Measurements from ENCODE around the gene TPST2.
A peak's percentile ranks its signal among the peaks of the same experiment; 100 is the strongest.

TPST2 gene

DNA sequence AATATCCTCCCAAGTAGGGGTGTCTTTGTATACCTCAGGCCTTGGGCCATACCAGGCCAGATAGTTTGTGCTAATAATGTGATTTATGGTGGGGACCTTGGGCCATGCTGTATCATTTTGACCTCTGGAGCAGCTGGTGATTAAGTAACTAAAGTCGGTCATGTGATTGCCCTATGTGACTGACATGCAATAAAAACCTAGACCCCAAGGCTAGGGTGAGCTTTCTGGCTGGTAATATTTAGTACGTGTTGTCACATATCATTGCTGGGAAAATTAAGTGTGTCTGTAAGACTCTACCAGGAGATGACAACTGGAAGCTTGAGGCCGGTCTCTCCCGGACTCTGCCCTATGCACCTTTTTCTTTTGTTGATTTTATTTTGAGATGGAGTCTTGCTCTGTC lies 65.1 kb downstream of the TPST2 start:
- Mint-ChIP-seq H3K4me1 (no peaks in the 10 kb centered on the region), H3K9me3 (no peaks in the 10 kb centered on the region), H3K27ac (no peak overlapping the region), H3K27me3 (ENCODE audit: low read depth, poor library complexity) (no peaks in the 10 kb centered on the region), H3K4me3 (no peak overlapping the region), H3K36me3 (ENCODE audit: low read depth) (no peaks in the 10 kb centered on the region)
- no peak for DNase-seq
- TF ChIP-seq, protein P1, sequence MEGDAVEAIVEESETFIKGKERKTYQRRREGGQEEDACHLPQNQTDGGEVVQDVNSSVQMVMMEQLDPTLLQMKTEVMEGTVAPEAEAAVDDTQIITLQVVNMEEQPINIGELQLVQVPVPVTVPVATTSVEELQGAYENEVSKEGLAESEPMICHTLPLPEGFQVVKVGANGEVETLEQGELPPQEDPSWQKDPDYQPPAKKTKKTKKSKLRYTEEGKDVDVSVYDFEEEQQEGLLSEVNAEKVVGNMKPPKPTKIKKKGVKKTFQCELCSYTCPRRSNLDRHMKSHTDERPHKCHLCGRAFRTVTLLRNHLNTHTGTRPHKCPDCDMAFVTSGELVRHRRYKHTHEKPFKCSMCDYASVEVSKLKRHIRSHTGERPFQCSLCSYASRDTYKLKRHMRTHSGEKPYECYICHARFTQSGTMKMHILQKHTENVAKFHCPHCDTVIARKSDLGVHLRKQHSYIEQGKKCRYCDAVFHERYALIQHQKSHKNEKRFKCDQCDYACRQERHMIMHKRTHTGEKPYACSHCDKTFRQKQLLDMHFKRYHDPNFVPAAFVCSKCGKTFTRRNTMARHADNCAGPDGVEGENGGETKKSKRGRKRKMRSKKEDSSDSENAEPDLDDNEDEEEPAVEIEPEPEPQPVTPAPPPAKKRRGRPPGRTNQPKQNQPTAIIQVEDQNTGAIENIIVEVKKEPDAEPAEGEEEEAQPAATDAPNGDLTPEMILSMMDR (IDR thresholded peaks at IDR 0.05), result no peak

DNA sequence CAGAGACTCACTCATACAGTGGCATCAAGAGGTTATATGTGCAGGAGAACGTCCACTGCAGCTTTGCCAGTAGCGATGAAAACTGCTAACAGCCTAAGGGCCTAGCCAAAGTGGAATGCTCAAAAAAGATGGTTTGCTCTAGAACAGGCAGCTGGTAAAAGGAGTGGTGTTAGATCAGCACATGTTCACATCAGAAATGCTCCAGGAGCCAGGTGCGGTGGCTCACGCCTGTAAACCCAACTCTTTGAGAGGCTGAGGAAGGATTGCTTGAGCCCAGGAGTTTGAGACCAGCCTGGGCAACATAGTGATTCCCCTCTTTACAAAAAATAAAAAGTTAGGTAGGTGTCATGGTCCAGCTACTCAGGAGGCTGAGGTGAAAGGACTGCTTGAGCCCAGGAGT lies 67.3 kb downstream of the TPST2 start:
- TF ChIP-seq, protein P1 (IDR thresholded peaks at IDR 0.05), result no peak

DNA sequence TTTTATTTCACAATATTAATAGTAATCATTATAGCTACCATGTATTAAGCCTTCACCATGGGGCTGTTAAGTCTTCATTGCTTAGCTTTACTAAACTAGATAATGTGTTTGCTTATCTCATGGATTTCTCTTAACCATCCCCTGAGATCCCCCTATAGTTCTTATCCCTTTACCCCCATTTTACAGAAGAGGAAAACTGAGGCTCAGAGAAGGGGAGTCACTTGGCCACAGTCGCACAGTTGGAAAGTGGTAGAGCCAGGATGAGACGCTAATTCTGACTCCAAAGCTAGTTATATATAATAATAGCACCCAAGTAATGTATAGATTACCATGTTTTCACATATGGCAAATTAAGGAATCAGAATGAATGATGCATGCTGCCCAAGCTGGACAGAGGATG lies 67.9 kb downstream of the TPST2 start:
- no peak overlapping the region for H3K4me3 Mint-ChIP-seq
- no peaks in the 10 kb centered on the region for H3K36me3 Mint-ChIP-seq (ENCODE audit: low read depth)
- H3K9me3 Mint-ChIP-seq, result no peaks in the 10 kb centered on the region
- TF ChIP-seq, protein P1 (IDR thresholded peaks at IDR 0.05), result no peak
- no peaks in the 10 kb centered on the region for H3K4me1 Mint-ChIP-seq
- no peak overlapping the region for H3K27ac Mint-ChIP-seq
- DNase-seq, result no peak
- no peaks in the 10 kb centered on the region for H3K27me3 Mint-ChIP-seq (ENCODE audit: low read depth, poor library complexity)

More for the DNA sequence above, 67.3 kb downstream of the TPST2 start:
- DNase-seq, result no peak
- H3K9me3 Mint-ChIP-seq, result no peaks in the 10 kb centered on the region
- H3K4me1 Mint-ChIP-seq, result no peaks in the 10 kb centered on the region
- H3K27me3 Mint-ChIP-seq (ENCODE audit: low read depth, poor library complexity), result no peaks in the 10 kb centered on the region
- H3K4me3 Mint-ChIP-seq, result no peak overlapping the region
- H3K36me3 Mint-ChIP-seq (ENCODE audit: low read depth), result no peaks in the 10 kb centered on the region
- peak overlapping the region; percentile 68 for H3K27ac Mint-ChIP-seq

DNA sequence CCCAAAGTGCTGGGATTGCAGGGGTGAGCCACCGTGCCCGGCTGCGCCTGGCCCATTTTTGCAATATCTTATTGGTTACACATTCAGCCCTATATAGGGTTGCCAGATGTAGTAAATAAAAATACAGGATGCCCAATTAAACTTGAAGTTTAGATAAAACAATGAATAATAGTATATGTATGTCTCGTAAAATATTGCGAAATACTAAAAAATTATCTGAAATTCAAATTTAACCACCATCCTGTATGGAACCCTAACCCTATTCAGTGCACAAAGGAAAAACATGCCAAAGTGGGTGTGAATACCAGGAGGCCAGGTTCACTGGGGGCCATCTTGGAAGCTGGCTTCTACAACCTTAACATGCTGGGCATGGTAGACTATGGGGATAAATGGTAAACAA lies 72.5 kb downstream of the TPST2 start:
- Mint-ChIP-seq H3K27me3 (ENCODE audit: low read depth, poor library complexity) (no peaks in the 10 kb centered on the region), H3K27ac (no peak overlapping the region), H3K9me3 (no peaks in the 10 kb centered on the region), H3K36me3 (ENCODE audit: low read depth) (peaks cover 4% of the 10 kb centered on the region), H3K4me1 (peaks cover 24% of the 10 kb centered on the region), H3K4me3 (no peak overlapping the region)
- DNase-seq, result no peak
- TF ChIP-seq, protein P1 (IDR thresholded peaks at IDR 0.05), result no peak

DNA sequence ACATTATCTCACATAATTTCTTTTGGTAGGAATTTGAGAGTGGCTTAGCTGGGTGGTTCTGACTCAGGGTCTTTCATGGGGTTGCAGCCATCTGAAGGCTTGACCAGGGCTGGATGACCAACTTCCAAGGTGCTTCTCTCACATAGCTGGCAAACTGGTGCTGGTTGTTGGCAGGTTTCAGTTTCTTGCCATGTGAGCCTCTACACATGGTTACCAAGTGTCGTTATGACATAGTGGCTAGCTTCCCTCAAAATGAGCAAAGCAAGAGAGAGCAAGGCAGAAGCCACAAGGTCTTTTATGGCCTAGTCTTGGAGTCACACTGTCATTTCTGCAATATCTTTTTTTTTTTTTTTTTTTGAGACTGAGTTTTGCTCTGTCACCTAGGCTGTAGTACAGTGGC lies 73.4 kb downstream of the TPST2 start:
- H3K9me3 Mint-ChIP-seq, result no peaks in the 10 kb centered on the region

DNA sequence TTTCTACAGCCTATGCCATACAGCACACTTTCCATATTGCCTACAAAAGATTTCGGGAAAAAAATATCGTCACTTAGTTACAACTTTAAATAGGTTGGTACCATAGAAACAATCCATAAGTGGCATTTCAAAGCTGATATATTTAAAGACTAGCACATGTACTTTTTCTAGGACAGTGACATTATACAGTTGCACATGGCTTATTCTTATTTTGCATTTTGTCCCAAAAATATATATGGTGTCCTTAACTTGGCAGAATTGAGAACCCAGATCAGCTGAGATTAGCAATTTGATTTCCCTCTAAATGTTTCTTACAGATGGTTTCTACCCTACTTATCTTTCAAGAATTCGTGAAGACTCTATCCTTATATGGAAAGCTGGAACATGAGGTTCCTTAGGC lies 74.0 kb downstream of the TPST2 start:
- Mint-ChIP-seq H3K4me1 (peaks cover 39% of the 10 kb centered on the region), H3K36me3 (ENCODE audit: low read depth) (peaks cover 4% of the 10 kb centered on the region), H3K27me3 (ENCODE audit: low read depth, poor library complexity) (no peaks in the 10 kb centered on the region), H3K4me3 (no peak overlapping the region), H3K27ac (no peak overlapping the region), H3K9me3 (no peaks in the 10 kb centered on the region)
- DNase-seq, result no peak
- TF ChIP-seq, protein P1 (IDR thresholded peaks at IDR 0.05), result no peak

More for the DNA sequence above, 73.4 kb downstream of the TPST2 start:
- peaks cover 34% of the 10 kb centered on the region for H3K4me1 Mint-ChIP-seq
- TF ChIP-seq, protein P1 (IDR thresholded peaks at IDR 0.05), result no peak
- no peak for DNase-seq
- H3K27me3 Mint-ChIP-seq (ENCODE audit: low read depth, poor library complexity), result no peaks in the 10 kb centered on the region
- peaks cover 4% of the 10 kb centered on the region for H3K36me3 Mint-ChIP-seq (ENCODE audit: low read depth)
- H3K27ac Mint-ChIP-seq, result no peak overlapping the region
- no peak overlapping the region for H3K4me3 Mint-ChIP-seq
